ENCODE measurements around the gene ROCK2. TPM values are rescaled to one million over a fixed set of nuclear protein-coding genes. Genes with fewer than 3 reads are reported as not detected.
"Not testable (repeated sequence)": the region's sequence is repeated elsewhere in the genome, so short reads cannot be mapped to it uniquely, and the experiment has no call there.

Gene ROCK2
- total and polyA plus RNA-seq, 2 experiments from 2014 or later = 34.5 to 59.6 TPM

DNA sequence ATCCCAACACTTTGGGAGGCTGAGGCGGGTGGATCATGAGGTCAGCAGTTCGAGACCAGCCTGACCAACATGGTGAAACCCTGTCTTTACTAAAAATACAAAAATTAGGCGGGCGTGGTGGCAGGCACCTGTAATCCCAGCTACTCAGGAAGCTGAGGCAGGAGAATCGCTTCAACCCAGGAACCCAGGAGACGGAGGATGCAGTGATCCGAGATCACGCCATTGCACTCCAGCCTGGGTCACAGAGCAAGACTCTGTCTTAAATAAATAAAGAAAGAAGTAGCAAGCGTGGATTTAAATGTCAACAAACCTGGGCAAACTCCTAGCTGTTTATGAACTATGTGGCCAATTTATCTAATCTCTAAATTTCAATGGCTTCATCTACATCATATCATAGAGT is 82.9 kb downstream of the ROCK2 start:
- not testable (repeated sequence) for H4K20me1 ChIP-seq (ENCODE audit: insufficient read depth, poor library complexity, severe bottlenecking); DNase-seq (ENCODE audit: low spot score); H3K9me2 ChIP-seq (replicated peaks; ENCODE audit: insufficient read depth); H3K27ac ChIP-seq; H3K36me3 ChIP-seq (replicated peaks; ENCODE audit: insufficient read depth, low read depth); H3K4me2 ChIP-seq; H2AFZ ChIP-seq; H3K9me3 ChIP-seq (ENCODE audit: low read depth); H3K4me1 ChIP-seq (ENCODE audit: insufficient read depth); H3K27me3 ChIP-seq; H3K4me3 ChIP-seq
- WGBS (ENCODE audit: low lambda C conversion rate, missing lambda C conversion rate) = 79% methylated on average over 9 of the region's 9 CpGs
- peaks cover 66% of the 10 kb centered on the region for H3K79me2 ChIP-seq

GRCh38 chr2:11260979-11261378 is 83.5 kb downstream of the ROCK2 start:
- peaks cover 4% of the 10 kb centered on the region for H3K9me3 ChIP-seq (ENCODE audit: low read depth)
- no peak overlapping the region for H3K27ac ChIP-seq
- H3K4me1 ChIP-seq (ENCODE audit: insufficient read depth) = no peaks in the 10 kb centered on the region
- H2AFZ ChIP-seq = no peak overlapping the region
- no peaks in the 10 kb centered on the region for H3K9me2 ChIP-seq (replicated peaks; ENCODE audit: insufficient read depth)
- peaks cover 7% of the 10 kb centered on the region for H3K36me3 ChIP-seq (replicated peaks; ENCODE audit: insufficient read depth, low read depth)
- TF ChIP-seq, protein P1, sequence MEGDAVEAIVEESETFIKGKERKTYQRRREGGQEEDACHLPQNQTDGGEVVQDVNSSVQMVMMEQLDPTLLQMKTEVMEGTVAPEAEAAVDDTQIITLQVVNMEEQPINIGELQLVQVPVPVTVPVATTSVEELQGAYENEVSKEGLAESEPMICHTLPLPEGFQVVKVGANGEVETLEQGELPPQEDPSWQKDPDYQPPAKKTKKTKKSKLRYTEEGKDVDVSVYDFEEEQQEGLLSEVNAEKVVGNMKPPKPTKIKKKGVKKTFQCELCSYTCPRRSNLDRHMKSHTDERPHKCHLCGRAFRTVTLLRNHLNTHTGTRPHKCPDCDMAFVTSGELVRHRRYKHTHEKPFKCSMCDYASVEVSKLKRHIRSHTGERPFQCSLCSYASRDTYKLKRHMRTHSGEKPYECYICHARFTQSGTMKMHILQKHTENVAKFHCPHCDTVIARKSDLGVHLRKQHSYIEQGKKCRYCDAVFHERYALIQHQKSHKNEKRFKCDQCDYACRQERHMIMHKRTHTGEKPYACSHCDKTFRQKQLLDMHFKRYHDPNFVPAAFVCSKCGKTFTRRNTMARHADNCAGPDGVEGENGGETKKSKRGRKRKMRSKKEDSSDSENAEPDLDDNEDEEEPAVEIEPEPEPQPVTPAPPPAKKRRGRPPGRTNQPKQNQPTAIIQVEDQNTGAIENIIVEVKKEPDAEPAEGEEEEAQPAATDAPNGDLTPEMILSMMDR (IDR thresholded peaks at IDR 0.05; ENCODE audit: poor library complexity) = no peak
- TF ChIP-seq EZH2phosphoT487 (IDR thresholded peaks at IDR 0.05; ENCODE audit: low read depth, severe bottlenecking, unreplicated experiment) (no peak), EZH2 (IDR thresholded peaks at IDR 0.05; ENCODE audit: borderline replicate concordance) (no peak)
- no peak overlapping the region for H3K4me3 ChIP-seq
- H3K79me2 ChIP-seq = peaks cover 66% of the 10 kb centered on the region
- no peaks in the 10 kb centered on the region for H4K20me1 ChIP-seq (ENCODE audit: insufficient read depth, poor library complexity, severe bottlenecking)
- no peak for DNase-seq (ENCODE audit: low spot score)
- no peaks in the 10 kb centered on the region for H3K27me3 ChIP-seq
- no peak overlapping the region for H3K4me2 ChIP-seq
- WGBS (ENCODE audit: low lambda C conversion rate, missing lambda C conversion rate) = 48% methylated on average over 2 of the region's 2 CpGs

DNA sequence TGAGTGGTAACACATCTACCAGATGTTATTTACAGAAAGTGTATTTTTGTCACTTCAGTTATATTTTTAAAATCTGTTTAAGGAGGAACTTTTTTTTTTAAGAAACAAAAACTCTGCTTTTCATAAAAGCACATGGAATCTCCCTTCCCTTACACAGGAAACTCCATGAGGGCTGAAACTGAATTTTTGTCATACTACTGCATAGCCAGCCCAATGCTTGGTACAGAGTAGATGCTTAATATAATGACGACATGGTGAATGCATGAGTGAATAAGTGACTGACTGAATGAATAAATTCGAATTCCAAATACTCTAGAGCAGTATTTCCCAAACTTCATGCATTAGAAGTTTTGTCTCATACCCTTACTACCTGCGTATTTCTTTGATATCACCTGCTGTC is 86.5 kb downstream of the ROCK2 start:
- Histone ChIP-seq H3K79me2 (peaks cover 52% of the 10 kb centered on the region), H3K27ac (no peak overlapping the region), H3K4me3 (no peak overlapping the region), H3K27me3 (no peaks in the 10 kb centered on the region), H3K9me2 (replicated peaks; ENCODE audit: insufficient read depth) (no peaks in the 10 kb centered on the region), H3K9me3 (ENCODE audit: low read depth) (no peaks in the 10 kb centered on the region), H4K20me1 (ENCODE audit: insufficient read depth, poor library complexity, severe bottlenecking) (peaks cover 6% of the 10 kb centered on the region), H3K36me3 (replicated peaks; ENCODE audit: insufficient read depth, low read depth) (no peaks in the 10 kb centered on the region), H2AFZ (no peak overlapping the region), H3K4me2 (no peak overlapping the region), H3K4me1 (ENCODE audit: insufficient read depth) (no peaks in the 10 kb centered on the region)
- DNase-seq (ENCODE audit: low spot score) = no peak
- TF ChIP-seq EZH2phosphoT487 (IDR thresholded peaks at IDR 0.05; ENCODE audit: low read depth, severe bottlenecking, unreplicated experiment) (no peak), EZH2 (IDR thresholded peaks at IDR 0.05; ENCODE audit: borderline replicate concordance) (no peak)
- TF ChIP-seq, protein P1 (IDR thresholded peaks at IDR 0.05; ENCODE audit: poor library complexity) = no peak
- WGBS (ENCODE audit: low lambda C conversion rate, missing lambda C conversion rate) = 93% methylated on average over 3 of the region's 3 CpGs

DNA sequence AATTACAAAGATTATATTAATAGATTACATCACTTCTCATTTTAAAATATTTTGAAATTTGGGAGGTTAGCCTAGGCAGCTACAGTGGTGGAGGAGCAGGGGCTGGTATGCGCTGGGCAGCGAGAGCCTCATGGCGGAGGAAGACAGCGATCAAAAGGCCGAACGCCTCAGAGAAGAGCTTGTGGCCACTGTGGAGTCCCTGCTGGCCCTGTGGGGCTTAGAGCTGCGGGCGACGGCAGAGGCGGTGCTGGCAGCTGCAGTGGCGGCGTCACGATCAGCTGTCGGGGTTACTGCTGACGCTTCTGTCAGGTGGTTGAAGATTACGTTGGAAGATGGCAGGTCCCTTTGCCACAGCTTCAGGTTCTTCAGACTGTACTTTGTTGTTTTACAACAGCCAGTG is 87.4 kb downstream of the ROCK2 start:
- Histone ChIP-seq H3K27ac (no peak overlapping the region), H2AFZ (no peak overlapping the region), H3K79me2 (peaks cover 55% of the 10 kb centered on the region), H3K9me2 (replicated peaks; ENCODE audit: insufficient read depth) (no peaks in the 10 kb centered on the region), H3K4me3 (no peak overlapping the region), H3K36me3 (replicated peaks; ENCODE audit: insufficient read depth, low read depth) (no peaks in the 10 kb centered on the region), H4K20me1 (ENCODE audit: insufficient read depth, poor library complexity, severe bottlenecking) (peaks cover 6% of the 10 kb centered on the region), H3K4me1 (ENCODE audit: insufficient read depth) (no peaks in the 10 kb centered on the region), H3K27me3 (no peaks in the 10 kb centered on the region), H3K9me3 (ENCODE audit: low read depth) (no peaks in the 10 kb centered on the region), H3K4me2 (no peak overlapping the region)
- WGBS (ENCODE audit: low lambda C conversion rate, missing lambda C conversion rate) = 96% methylated on average over 16 of the region's 16 CpGs
- TF ChIP-seq EZH2phosphoT487 (IDR thresholded peaks at IDR 0.05; ENCODE audit: low read depth, severe bottlenecking, unreplicated experiment) = no peak
- TF ChIP-seq EZH2 (IDR thresholded peaks at IDR 0.05; ENCODE audit: borderline replicate concordance) = no peak
- TF ChIP-seq, protein P1 (IDR thresholded peaks at IDR 0.05; ENCODE audit: poor library complexity) = no peak
- no peak for DNase-seq (ENCODE audit: low spot score)
